ACHN (cell line): Measurements from ENCODE around the gene PTBP2.
A peak's percentile ranks its signal among the peaks of the same experiment; 100 is the strongest.
"Not testable (repeated sequence)": the region's sequence is repeated elsewhere in the genome, so short reads cannot be mapped to it uniquely, and the experiment has no call there.

ENCODE experiments used
- DNase-seq: peaks from one replicate; pipeline ENCODE4 v3.0.0-alpha.2; 2015
- in situ Hi-C: cut with HindIII; loops from 2 replicates; pipeline ENCODE4 v1.10.0; 2017; ENCODE audit warnings: low sequenced_read_pairs, low pct_ligation_motif_present, low pct_unique_long_range_greater_than_20kb

PTBP2 gene

DNA sequence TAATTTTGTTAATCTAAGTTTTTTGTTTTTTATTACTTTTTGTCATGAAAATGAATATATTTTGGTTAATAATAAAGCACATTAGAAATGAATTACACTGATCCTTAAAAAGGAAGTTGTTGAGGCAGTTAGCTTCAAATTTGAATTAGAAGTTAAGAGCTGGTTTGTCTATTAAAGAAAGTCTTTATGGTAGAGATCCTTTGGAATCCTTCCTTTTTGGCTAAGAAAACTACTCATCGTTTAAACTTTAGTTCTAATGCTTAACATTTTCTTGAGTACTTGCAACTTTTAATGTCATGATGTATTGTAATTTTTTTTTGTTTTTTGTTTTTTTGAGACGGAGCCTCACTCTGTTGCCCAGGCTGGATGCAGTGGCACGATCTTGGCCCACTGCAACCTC is 2.4 kb downstream of the PTBP2 start:
- in situ Hi-C loops, result no loop called here
- no peak for DNase-seq

DNA sequence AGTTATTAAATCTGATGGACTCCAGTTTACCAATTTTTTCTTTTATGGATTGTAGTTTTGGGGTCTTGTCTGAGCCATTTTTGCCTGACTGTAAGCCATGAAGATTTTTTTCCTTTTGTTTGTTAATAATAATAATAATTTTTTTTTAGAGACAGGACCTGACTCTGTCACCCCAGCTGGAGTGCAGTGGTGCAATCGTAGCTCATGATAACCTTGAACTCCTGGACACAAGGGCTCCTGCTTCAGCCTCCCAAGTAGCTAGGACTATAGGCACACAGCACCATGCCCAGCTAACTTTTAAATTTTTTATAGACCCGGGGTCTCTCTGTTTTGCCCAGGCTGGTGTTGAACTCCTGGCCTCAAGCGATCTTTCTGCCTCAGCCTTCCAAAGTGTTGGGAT is 6.3 kb downstream of the PTBP2 start:
- in situ Hi-C loops, result no loop called here
- no peak for DNase-seq

- in situ Hi-C loops, result no loop called here
- DNase-seq, result no peak
Measured at GRCh38 chr1:96730574-96731298, 9.2 kb downstream of the PTBP2 start.

DNA sequence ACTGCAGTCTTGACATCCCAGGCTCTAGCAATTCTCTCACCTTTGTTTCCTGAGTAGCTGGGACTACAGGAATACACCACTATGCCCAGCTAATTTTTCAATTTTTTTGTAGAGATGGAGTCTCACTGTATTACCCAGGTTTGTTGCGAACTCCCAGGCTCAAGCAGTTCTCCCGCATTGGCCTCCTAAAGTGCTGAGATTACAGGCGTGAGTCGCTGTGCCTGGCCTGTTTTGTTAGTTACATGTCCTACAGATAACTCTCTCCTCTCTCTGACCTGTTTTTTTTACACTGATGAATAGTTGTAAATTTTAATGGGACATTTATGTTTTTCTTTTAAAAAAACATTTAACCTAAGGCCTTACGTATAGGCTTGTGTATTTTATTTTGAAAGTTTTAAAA is 19.8 kb downstream of the PTBP2 start:
- no peak for DNase-seq
- in situ Hi-C loops, result no loop called here

DNA sequence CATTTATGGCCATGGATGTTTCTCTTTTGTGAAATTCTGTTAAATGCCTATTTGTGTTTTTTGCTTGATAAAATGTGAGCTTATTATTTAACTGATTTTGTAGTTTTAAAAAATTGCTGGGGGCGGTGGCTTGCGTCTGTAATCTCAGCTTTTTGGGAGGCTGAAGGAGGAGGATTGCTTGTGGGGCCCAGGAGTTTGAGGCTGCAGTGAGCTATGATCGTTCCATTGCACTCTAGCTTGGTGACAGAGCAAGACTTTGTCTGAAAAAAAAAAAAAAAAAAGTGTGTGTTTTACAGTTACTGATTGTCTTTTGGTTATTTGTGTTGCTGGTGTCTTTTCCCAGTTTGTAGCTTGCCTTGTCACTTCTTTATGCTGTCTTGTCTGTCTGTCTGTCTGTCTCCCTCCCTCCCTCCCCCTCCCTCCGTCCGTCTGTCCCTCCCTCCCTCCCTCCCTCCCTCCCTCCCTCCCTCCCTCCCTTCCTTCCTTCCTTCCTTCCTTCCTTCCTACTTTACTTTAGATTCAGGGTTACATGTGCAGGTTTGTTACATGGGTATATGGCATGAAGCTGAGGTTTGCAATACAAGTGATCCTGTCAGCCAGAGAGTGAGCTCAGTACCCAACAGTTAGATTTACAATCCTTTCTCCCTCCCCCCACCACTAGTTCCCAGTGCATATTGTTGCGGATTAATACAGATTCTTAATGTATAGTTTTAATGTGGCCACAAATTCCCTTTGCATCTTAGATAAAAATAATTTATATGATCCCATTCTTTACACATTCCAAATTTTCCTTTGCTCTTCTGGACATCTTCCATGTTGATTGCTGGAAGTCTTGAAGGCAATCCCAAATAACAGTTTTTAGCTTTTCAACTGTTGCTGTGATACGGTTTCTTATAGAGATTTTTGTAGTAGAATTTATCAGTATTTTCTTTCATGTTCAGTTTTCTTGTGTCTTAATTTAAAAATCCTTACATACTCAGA is 25.1 kb downstream of the PTBP2 start:
- no peak for DNase-seq
- in situ Hi-C loops, result no loop called here

DNA sequence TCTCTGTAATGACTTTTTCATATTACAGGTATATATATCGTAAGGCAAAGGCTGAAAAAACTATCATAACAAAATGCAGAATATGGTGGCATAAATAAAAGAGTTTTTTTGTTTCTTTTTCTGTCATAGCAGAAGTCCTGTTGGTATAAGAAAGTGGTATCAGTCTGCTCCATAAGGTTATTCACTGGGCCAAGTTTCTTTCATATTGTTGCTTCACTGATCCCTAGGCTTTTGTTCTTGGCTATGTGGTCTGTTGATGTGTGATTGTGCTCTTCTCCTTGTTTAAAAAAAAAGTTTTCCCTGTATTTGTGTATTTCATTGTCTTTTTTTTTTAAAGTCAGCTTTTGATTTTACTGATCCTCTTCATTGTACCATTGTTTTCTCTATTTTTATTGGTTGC is 26.0 kb downstream of the PTBP2 start:
- in situ Hi-C loops, result no loop called here
- DNase-seq, result no peak

DNA sequence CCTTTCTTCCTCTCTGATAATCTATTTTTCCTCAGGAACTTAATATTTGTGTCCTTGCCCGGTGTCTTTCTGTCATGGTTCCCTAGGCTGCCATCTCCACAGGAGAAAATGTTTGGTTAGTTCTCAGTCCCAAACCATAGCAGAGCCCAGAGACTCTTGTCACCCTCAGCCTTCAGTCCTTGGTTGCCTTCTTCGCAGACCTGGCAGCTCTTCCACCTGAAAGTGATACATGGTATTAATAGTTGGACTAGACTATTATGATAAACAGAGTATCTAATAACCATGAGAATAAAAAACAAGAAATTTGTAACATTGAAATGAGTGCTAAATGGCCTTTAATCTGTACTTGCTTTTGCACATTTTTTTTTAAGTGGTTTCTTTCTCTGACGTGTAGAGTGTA is 26.5 kb downstream of the PTBP2 start:
- no peak for DNase-seq
- in situ Hi-C loops, result no loop called here

GRCh38 chr1:96749618-96750017 is 28.0 kb downstream of the PTBP2 start:
- in situ Hi-C loops, result no loop called here
- no peak for DNase-seq

DNA sequence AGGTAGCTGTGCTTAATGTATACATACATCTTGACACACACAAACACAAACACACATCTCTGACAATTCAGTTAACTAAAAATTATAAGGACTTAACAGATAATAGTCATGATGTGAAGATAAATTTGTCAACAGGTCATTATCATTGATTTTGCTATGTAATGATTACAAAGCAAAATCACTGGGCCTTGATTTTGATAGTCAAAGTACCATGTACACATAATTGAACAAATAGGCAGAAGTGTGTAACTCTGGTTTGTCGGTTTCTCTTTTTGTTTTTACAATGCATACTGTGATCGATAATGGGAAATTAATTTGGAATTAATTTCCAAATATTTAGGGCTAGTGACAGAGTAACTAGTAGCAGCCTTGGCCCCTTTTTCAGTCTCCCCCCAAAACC is 30.8 kb downstream of the PTBP2 start:
- in situ Hi-C loops, result no loop called here

DNA sequence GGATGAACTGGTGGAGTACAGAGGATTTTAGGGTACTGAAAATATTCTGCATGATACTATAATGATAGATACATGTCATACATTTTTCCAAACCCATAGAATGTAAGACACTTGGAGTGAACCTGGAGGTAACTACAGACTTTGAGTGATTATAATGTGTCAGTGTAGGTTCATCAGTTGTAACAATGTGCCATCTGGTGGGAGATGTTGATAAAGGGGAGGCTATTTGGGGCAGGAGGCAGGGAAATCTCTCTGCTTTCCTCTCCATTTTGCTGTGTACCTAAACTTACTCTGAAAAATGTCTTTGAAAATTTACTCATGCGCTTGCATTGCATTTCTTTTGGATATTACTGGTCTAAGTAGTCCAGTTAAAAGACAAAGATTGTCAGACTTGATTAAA is 35.2 kb downstream of the PTBP2 start:
- in situ Hi-C loops, result no loop called here

More for the DNA sequence above, 30.8 kb downstream of the PTBP2 start:
- no peak for DNase-seq

GRCh38 chr1:96762586-96762985 is 41.0 kb downstream of the PTBP2 start:
- in situ Hi-C loops, DNase-seq: not testable (repeated sequence)

More for the DNA sequence above, 35.2 kb downstream of the PTBP2 start:
- DNase-seq, result peak; percentile 3

DNA sequence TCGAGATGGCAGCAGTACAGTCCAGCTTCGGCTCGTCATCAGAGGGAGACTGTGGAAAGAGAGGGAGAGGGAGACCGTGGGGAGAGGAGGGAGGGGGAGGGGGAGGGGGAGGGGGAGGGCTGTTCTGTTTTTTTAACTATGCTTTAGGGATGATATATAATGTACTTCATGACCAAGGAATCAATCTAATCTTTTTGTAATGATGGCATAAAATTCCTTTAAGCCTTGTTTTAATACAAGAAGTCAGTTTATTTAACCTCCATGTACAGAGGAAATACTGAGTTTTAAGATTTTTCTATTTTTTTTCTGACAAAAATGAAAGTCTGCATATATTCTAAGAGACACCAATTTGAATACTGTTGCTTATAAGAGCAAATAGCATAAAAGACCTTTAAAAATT is 41.9 kb downstream of the PTBP2 start:
- in situ Hi-C loops, result no loop called here
- DNase-seq, result no peak

- in situ Hi-C loops, result no loop called here
Measured at GRCh38 chr1:96764469-96764868, 42.9 kb downstream of the PTBP2 start.

GRCh38 chr1:96771847-96772246 is 50.3 kb downstream of the PTBP2 start:
- in situ Hi-C loops, result no loop called here
- DNase-seq, result no peak

More at GRCh38 chr1:96764469-96764868, 42.9 kb downstream of the PTBP2 start:
- no peak for DNase-seq

GRCh38 chr1:96772349-96772748 is 50.8 kb downstream of the PTBP2 start:
- in situ Hi-C loops, result no loop called here

DNA sequence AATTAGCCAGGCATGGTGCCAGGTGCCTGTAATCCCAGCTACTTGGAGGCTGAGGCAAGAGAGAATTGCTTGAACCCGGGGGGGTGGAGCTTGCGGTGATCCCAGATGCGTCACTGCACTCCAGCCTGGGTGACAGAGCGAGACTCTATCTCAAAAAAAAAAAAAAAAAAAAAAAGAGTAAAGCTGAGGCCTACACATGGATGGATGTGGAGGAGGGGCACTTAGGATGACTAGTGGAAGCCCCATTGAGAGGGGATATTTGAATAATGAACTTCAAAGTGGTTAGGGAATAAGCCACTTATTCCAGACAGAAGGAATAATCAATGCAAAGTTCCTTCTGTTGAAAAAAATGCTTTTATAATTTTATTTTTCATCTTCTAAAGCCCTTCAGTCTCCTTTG is 51.4 kb downstream of the PTBP2 start:
- no peak for DNase-seq
- in situ Hi-C loops, result no loop called here

More at GRCh38 chr1:96772349-96772748, 50.8 kb downstream of the PTBP2 start:
- no peak for DNase-seq

GRCh38 chr1:96782206-96782605 is 60.6 kb downstream of the PTBP2 start:
- in situ Hi-C loops, result no loop called here
- no peak for DNase-seq

- in situ Hi-C loops, result no loop called here
Measured at GRCh38 chr1:96782856-96783255, 61.3 kb downstream of the PTBP2 start.

GRCh38 chr1:96790599-96790998 is 69.0 kb downstream of the PTBP2 start:
- no peak for DNase-seq
- in situ Hi-C loops, result no loop called here

More at GRCh38 chr1:96782856-96783255, 61.3 kb downstream of the PTBP2 start:
- no peak for DNase-seq
